ENCODE data around the gene DIDO1. TPM values are rescaled to one million over a fixed set of nuclear protein-coding genes. Genes with fewer than 3 reads are reported as not detected.

DIDO1 gene
- total and polyA plus RNA-seq, 2 of the 13 experiments (the other 11 are each of a cell fraction or from before 2014, with no cell fraction given): 75.0 to 75.1 TPM

- TF ChIP-seq MEIS1 (CRISPR knock-in tag; IDR thresholded peaks at IDR 0.05; ENCODE audit: borderline replicate concordance) (peak; percentile 99), SMARCE1 (IDR thresholded peaks at IDR 0.05; ENCODE audit: borderline replicate concordance) (no peak), PAF1 (CRISPR knock-in tag; IDR thresholded peaks at IDR 0.05) (peak; percentile 73; the same call in 1 of the 2 replicates), PLSCR1 (CRISPR knock-in tag; IDR thresholded peaks at IDR 0.05; ENCODE audit: borderline replicate concordance) (no peak; the same call in 1 of the 2 replicates), ZMYM2 (CRISPR knock-in tag; IDR thresholded peaks at IDR 0.05) (peak; percentile 98), ZNF850 (CRISPR knock-in tag; conservative IDR thresholded peaks at IDR 0.05) (no peak), ZNF547 (CRISPR knock-in tag; IDR thresholded peaks at IDR 0.05) (peak; percentile 92; the same call in 1 of the 2 replicates), ZNF564 (CRISPR knock-in tag; IDR thresholded peaks at IDR 0.05) (peak; percentile 79), PCBP2 (optimal IDR thresholded peaks at IDR 0.05; ENCODE audit: low read depth, low read length, poor library complexity, severe bottlenecking) (no peak), HDAC6 (IDR thresholded peaks at IDR 0.05; ENCODE audit: low read depth, low read length) (no peak), SRSF4 (IDR thresholded peaks at IDR 0.05; ENCODE audit: low read depth, low read length, poor library complexity, severe bottlenecking) (no peak), ZBTB4 (CRISPR knock-in tag; IDR thresholded peaks at IDR 0.05; ENCODE audit: borderline replicate concordance) (peak; percentile 93; the same call in 1 of the 2 replicates), YY1 (IDR thresholded peaks at IDR 0.05; ENCODE audit: insufficient read depth, insufficient replicate concordance, low read depth, low read length) (no peak), ZNF382 (CRISPR knock-in tag; IDR thresholded peaks at IDR 0.05; ENCODE audit: borderline replicate concordance) (no peak)
- TF ChIP-seq, protein P1, sequence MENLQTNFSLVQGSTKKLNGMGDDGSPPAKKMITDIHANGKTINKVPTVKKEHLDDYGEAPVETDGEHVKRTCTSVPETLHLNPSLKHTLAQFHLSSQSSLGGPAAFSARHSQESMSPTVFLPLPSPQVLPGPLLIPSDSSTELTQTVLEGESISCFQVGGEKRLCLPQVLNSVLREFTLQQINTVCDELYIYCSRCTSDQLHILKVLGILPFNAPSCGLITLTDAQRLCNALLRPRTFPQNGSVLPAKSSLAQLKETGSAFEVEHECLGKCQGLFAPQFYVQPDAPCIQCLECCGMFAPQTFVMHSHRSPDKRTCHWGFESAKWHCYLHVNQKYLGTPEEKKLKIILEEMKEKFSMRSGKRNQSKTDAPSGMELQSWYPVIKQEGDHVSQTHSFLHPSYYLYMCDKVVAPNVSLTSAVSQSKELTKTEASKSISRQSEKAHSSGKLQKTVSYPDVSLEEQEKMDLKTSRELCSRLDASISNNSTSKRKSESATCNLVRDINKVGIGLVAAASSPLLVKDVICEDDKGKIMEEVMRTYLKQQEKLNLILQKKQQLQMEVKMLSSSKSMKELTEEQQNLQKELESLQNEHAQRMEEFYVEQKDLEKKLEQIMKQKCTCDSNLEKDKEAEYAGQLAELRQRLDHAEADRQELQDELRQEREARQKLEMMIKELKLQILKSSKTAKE (CRISPR knock-in tag; IDR thresholded peaks at IDR 0.05; ENCODE audit: borderline replicate concordance): peak; percentile 94
- TF ChIP-seq, protein P2, sequence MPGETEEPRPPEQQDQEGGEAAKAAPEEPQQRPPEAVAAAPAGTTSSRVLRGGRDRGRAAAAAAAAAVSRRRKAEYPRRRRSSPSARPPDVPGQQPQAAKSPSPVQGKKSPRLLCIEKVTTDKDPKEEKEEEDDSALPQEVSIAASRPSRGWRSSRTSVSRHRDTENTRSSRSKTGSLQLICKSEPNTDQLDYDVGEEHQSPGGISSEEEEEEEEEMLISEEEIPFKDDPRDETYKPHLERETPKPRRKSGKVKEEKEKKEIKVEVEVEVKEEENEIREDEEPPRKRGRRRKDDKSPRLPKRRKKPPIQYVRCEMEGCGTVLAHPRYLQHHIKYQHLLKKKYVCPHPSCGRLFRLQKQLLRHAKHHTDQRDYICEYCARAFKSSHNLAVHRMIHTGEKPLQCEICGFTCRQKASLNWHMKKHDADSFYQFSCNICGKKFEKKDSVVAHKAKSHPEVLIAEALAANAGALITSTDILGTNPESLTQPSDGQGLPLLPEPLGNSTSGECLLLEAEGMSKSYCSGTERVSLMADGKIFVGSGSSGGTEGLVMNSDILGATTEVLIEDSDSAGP (CRISPR knock-in tag; IDR thresholded peaks at IDR 0.05; ENCODE audit: borderline replicate concordance): peak; percentile 89
Observed at GRCh38 chr20:62916703-62917476, 9.4 kb downstream of the DIDO1 start (continued).

All from HepG2 (cell line).